Measurements from ENCODE around the gene SIGLEC8. TPM values are rescaled to one million over a fixed set of nuclear protein-coding genes. Genes with fewer than 3 reads are reported as not detected.
"Not testable (repeated sequence)": the region's sequence is repeated elsewhere in the genome, so short reads cannot be mapped to it uniquely, and the experiment has no call there.

The SIGLEC8 gene
- total RNA-seq, 1 donor from 2014 or later: 0.52 TPM

- not testable (repeated sequence) for H3K4me3 ChIP-seq (ENCODE audit: low read length in 3 of 3); H3K4me1 ChIP-seq (ENCODE audit: control insufficient read depth in 3 of 3, insufficient read depth in 3 of 3, low read length in 3 of 3); H3K27ac ChIP-seq (ENCODE audit: low read depth, low read length); H3K9ac ChIP-seq (ENCODE audit: low read depth in 1 of 3, low read length in 3 of 3); H3K9me3 ChIP-seq (ENCODE audit: control insufficient read depth in 3 of 3, low read length in 3 of 3); H3K36me3 ChIP-seq (ENCODE audit: control insufficient read depth in 3 of 3, insufficient read depth in 3 of 3, low read length in 3 of 3)
- peaks cover 14 to 23% (median 16%) of the 10 kb centered on the region in 3 donors for H3K27me3 ChIP-seq (ENCODE audit: control insufficient read depth in 3 of 3, insufficient read depth in 3 of 3, low read length in 3 of 3)
Observed at GRCh38 chr19:51463976-51464581, 5.8 kb upstream of the SIGLEC8 start.

GRCh38 chr19:51462681-51463080 is 4.4 kb upstream of the SIGLEC8 start:
- no peak overlapping the region for H3K9ac ChIP-seq (ENCODE audit: low read depth in 1 of 3, low read length in 3 of 3)
- H3K27ac ChIP-seq (ENCODE audit: low read depth, low read length): no peak overlapping the region
- peaks cover 0 to 3% (median 0%) of the 10 kb centered on the region in 3 donors for H3K9me3 ChIP-seq (ENCODE audit: control insufficient read depth in 3 of 3, low read length in 3 of 3)
- H3K4me1 ChIP-seq (ENCODE audit: control insufficient read depth in 3 of 3, insufficient read depth in 3 of 3, low read length in 3 of 3): peaks cover 0 to 4% (median 0%) of the 10 kb centered on the region in 3 donors
- peaks cover 14 to 24% (median 18%) of the 10 kb centered on the region in 3 donors for H3K27me3 ChIP-seq (ENCODE audit: control insufficient read depth in 3 of 3, insufficient read depth in 3 of 3, low read length in 3 of 3)
- no peak overlapping the region for H3K4me3 ChIP-seq (ENCODE audit: low read length in 3 of 3)
- H3K36me3 ChIP-seq (ENCODE audit: control insufficient read depth in 3 of 3, insufficient read depth in 3 of 3, low read length in 3 of 3): no peaks in the 10 kb centered on the region

GRCh38 chr19:51462276-51462675 is 4.0 kb upstream of the SIGLEC8 start:
- peaks cover 0 to 4% (median 0%) of the 10 kb centered on the region in 3 donors for H3K4me1 ChIP-seq (ENCODE audit: control insufficient read depth in 3 of 3, insufficient read depth in 3 of 3, low read length in 3 of 3)
- no peaks in the 10 kb centered on the region for H3K36me3 ChIP-seq (ENCODE audit: control insufficient read depth in 3 of 3, insufficient read depth in 3 of 3, low read length in 3 of 3)
- H3K27me3 ChIP-seq (ENCODE audit: control insufficient read depth in 3 of 3, insufficient read depth in 3 of 3, low read length in 3 of 3): peaks cover 14 to 26% (median 18%) of the 10 kb centered on the region in 3 donors
- no peak overlapping the region for H3K9ac ChIP-seq (ENCODE audit: low read depth in 1 of 3, low read length in 3 of 3)
- peaks cover 0 to 3% (median 0%) of the 10 kb centered on the region in 3 donors for H3K9me3 ChIP-seq (ENCODE audit: control insufficient read depth in 3 of 3, low read length in 3 of 3)
- no peak overlapping the region for H3K27ac ChIP-seq (ENCODE audit: low read depth, low read length)
- H3K4me3 ChIP-seq (ENCODE audit: low read length in 3 of 3): no peak overlapping the region

- peaks cover 14 to 30% (median 18%) of the 10 kb centered on the region in 3 donors for H3K27me3 ChIP-seq (ENCODE audit: control insufficient read depth in 3 of 3, insufficient read depth in 3 of 3, low read length in 3 of 3)
- H3K9ac ChIP-seq (ENCODE audit: low read depth in 1 of 3, low read length in 3 of 3): no peak overlapping the region
- H3K36me3 ChIP-seq (ENCODE audit: control insufficient read depth in 3 of 3, insufficient read depth in 3 of 3, low read length in 3 of 3): no peaks in the 10 kb centered on the region
- H3K4me1 ChIP-seq (ENCODE audit: control insufficient read depth in 3 of 3, insufficient read depth in 3 of 3, low read length in 3 of 3): peaks cover 0 to 4% (median 0%) of the 10 kb centered on the region in 3 donors
- H3K4me3 ChIP-seq (ENCODE audit: low read length in 3 of 3): no peak overlapping the region
- peaks cover 0 to 3% (median 0%) of the 10 kb centered on the region in 3 donors for H3K9me3 ChIP-seq (ENCODE audit: control insufficient read depth in 3 of 3, low read length in 3 of 3)
- no peak overlapping the region for H3K27ac ChIP-seq (ENCODE audit: low read depth, low read length)
Observed at GRCh38 chr19:51461723-51462161, 3.5 kb upstream of the SIGLEC8 start.

- Histone ChIP-seq H3K9me3 (ENCODE audit: control insufficient read depth in 3 of 3, low read length in 3 of 3) (peaks cover 0 to 3% (median 1%) of the 10 kb centered on the region in 3 donors), H3K36me3 (ENCODE audit: control insufficient read depth in 3 of 3, insufficient read depth in 3 of 3, low read length in 3 of 3) (no peaks in the 10 kb centered on the region), H3K4me1 (ENCODE audit: control insufficient read depth in 3 of 3, insufficient read depth in 3 of 3, low read length in 3 of 3) (peaks cover 0 to 4% (median 0%) of the 10 kb centered on the region in 3 donors), H3K27ac (ENCODE audit: low read depth, low read length) (no peak overlapping the region), H3K27me3 (ENCODE audit: control insufficient read depth in 3 of 3, insufficient read depth in 3 of 3, low read length in 3 of 3) (peaks cover 14 to 30% (median 18%) of the 10 kb centered on the region in 3 donors), H3K4me3 (ENCODE audit: low read length in 3 of 3) (peak overlapping the region; percentile 49 to 52 (median 51)), H3K9ac (ENCODE audit: low read depth in 1 of 3, low read length in 3 of 3) (no peak overlapping the region)
Observed at GRCh38 chr19:51460164-51460992, 2.1 kb upstream of the SIGLEC8 start.

GRCh38 chr19:51458899-51459505 is 748 bp upstream of the SIGLEC8 start:
- Histone ChIP-seq H3K9me3 (ENCODE audit: control insufficient read depth in 3 of 3, low read length in 3 of 3) (peaks cover 0 to 3% (median 2%) of the 10 kb centered on the region in 3 donors), H3K4me1 (ENCODE audit: control insufficient read depth in 3 of 3, insufficient read depth in 3 of 3, low read length in 3 of 3) (peaks cover 0 to 4% (median 0%) of the 10 kb centered on the region in 3 donors), H3K27me3 (ENCODE audit: control insufficient read depth in 3 of 3, insufficient read depth in 3 of 3, low read length in 3 of 3) (peaks cover 14 to 30% (median 18%) of the 10 kb centered on the region in 3 donors), H3K36me3 (ENCODE audit: control insufficient read depth in 3 of 3, insufficient read depth in 3 of 3, low read length in 3 of 3) (no peaks in the 10 kb centered on the region), H3K9ac (ENCODE audit: low read depth in 1 of 3, low read length in 3 of 3) (no peak overlapping the region), H3K4me3 (ENCODE audit: low read length in 3 of 3) (no peak overlapping the region), H3K27ac (ENCODE audit: low read depth, low read length) (no peak overlapping the region)

- no peak overlapping the region for H3K27ac ChIP-seq (ENCODE audit: low read depth, low read length)
- H3K9ac ChIP-seq (ENCODE audit: low read depth in 1 of 3, low read length in 3 of 3): no peak overlapping the region
- H3K9me3 ChIP-seq (ENCODE audit: control insufficient read depth in 3 of 3, low read length in 3 of 3): peaks cover 0 to 3% (median 2%) of the 10 kb centered on the region in 3 donors
- no peaks in the 10 kb centered on the region for H3K36me3 ChIP-seq (ENCODE audit: control insufficient read depth in 3 of 3, insufficient read depth in 3 of 3, low read length in 3 of 3)
- peaks cover 0 to under 1% (median 0%) of the 10 kb centered on the region in 3 donors for H3K4me1 ChIP-seq (ENCODE audit: control insufficient read depth in 3 of 3, insufficient read depth in 3 of 3, low read length in 3 of 3)
- peaks cover 9 to 23% (median 13%) of the 10 kb centered on the region in 3 donors for H3K27me3 ChIP-seq (ENCODE audit: control insufficient read depth in 3 of 3, insufficient read depth in 3 of 3, low read length in 3 of 3)
- H3K4me3 ChIP-seq (ENCODE audit: low read length in 3 of 3): no peak overlapping the region
Observed at GRCh38 chr19:51457351-51458013, 772 bp downstream of the SIGLEC8 start.

GRCh38 chr19:51456541-51457290 is 1.5 kb downstream of the SIGLEC8 start:
- no peaks in the 10 kb centered on the region for H3K4me1 ChIP-seq (ENCODE audit: control insufficient read depth in 3 of 3, insufficient read depth in 3 of 3, low read length in 3 of 3)
- peaks cover 0 to 3% (median 2%) of the 10 kb centered on the region in 3 donors for H3K9me3 ChIP-seq (ENCODE audit: control insufficient read depth in 3 of 3, low read length in 3 of 3)
- H3K9ac ChIP-seq (ENCODE audit: low read depth in 1 of 3, low read length in 3 of 3): no peak overlapping the region
- H3K27ac ChIP-seq (ENCODE audit: low read depth, low read length): no peak overlapping the region
- peaks cover 1 to 15% (median 7%) of the 10 kb centered on the region in 3 donors for H3K27me3 ChIP-seq (ENCODE audit: control insufficient read depth in 3 of 3, insufficient read depth in 3 of 3, low read length in 3 of 3)
- no peaks in the 10 kb centered on the region for H3K36me3 ChIP-seq (ENCODE audit: control insufficient read depth in 3 of 3, insufficient read depth in 3 of 3, low read length in 3 of 3)
- no peak overlapping the region for H3K4me3 ChIP-seq (ENCODE audit: low read length in 3 of 3)

- Histone ChIP-seq H3K4me3 (ENCODE audit: low read length in 3 of 3) (no peak overlapping the region), H3K9ac (ENCODE audit: low read depth in 1 of 3, low read length in 3 of 3) (no peak overlapping the region), H3K4me1 (ENCODE audit: control insufficient read depth in 3 of 3, insufficient read depth in 3 of 3, low read length in 3 of 3) (no peaks in the 10 kb centered on the region), H3K9me3 (ENCODE audit: control insufficient read depth in 3 of 3, low read length in 3 of 3) (peaks cover 0 to 2% (median 2%) of the 10 kb centered on the region in 3 donors), H3K27ac (ENCODE audit: low read depth, low read length) (no peak overlapping the region), H3K36me3 (ENCODE audit: control insufficient read depth in 3 of 3, insufficient read depth in 3 of 3, low read length in 3 of 3) (no peaks in the 10 kb centered on the region), H3K27me3 (ENCODE audit: control insufficient read depth in 3 of 3, insufficient read depth in 3 of 3, low read length in 3 of 3) (no peaks in the 10 kb centered on the region)
Observed at GRCh38 chr19:51450730-51451307, 7.4 kb downstream of the SIGLEC8 start.
